COLO668 (cell line): ENCODE results near the gene NKX1-2.
"Not testable (repeated sequence)": the region's sequence is repeated elsewhere in the genome, so short reads cannot be mapped to it uniquely, and the experiment has no call there.

Source experiments
- DNase-seq: peaks from one replicate; lab custom pipeline; 2025; ENCODE audit not compliant: unreplicated experiment; lab: John Stamatoyannopoulos, UW

NKX1-2 gene

DNA sequence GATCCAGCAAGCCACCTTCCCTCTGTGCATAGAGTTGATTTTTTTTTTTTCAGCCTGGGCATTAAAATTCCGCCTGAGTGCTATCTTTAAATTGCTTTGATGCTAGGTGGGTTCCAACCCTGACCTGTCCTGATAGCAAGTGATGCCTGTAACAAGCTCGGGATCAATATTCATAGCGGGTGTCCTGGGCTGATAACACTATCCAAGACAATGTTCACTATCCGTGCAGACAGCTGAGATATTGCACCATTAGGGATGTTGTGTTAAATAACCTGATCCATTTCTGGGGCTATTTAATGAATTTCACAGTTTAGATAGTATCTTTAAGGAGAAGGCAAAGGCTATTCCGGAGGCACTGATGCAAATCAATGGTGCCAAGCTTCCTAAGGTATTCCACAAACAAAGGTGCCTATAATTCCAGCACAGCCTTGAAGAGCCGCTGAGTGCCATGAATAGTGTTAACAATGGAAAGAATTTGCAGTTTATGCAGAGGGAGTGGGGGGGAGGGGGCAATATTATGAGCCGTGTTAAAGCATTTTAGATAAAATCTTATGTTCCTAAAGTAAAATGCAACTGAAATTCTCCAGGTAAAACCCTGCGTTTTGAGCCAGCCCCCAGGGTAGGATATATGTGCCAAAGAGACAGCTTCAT is 4.2 kb upstream of the NKX1-2 start:
- DNase-seq, result no peak

- DNase-seq, result no peak
Observed at GRCh38 chr10:124451276-124451675, 1.4 kb upstream of the NKX1-2 start.

DNA sequence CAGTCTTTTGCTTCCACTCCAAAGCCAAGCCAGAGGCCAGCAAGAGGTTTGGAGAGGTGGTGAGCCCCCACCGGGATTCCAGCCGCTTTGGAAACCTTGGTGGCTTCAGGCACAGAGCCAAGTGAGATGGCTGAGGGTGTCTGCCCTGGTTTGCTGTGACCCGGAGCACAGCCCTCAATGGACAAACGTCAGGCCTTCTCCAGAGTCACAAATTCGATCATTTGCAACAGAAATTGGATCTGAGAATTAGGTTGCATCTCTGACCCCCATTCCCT is 885 bp upstream of the NKX1-2 start:
- no peak for DNase-seq

DNA sequence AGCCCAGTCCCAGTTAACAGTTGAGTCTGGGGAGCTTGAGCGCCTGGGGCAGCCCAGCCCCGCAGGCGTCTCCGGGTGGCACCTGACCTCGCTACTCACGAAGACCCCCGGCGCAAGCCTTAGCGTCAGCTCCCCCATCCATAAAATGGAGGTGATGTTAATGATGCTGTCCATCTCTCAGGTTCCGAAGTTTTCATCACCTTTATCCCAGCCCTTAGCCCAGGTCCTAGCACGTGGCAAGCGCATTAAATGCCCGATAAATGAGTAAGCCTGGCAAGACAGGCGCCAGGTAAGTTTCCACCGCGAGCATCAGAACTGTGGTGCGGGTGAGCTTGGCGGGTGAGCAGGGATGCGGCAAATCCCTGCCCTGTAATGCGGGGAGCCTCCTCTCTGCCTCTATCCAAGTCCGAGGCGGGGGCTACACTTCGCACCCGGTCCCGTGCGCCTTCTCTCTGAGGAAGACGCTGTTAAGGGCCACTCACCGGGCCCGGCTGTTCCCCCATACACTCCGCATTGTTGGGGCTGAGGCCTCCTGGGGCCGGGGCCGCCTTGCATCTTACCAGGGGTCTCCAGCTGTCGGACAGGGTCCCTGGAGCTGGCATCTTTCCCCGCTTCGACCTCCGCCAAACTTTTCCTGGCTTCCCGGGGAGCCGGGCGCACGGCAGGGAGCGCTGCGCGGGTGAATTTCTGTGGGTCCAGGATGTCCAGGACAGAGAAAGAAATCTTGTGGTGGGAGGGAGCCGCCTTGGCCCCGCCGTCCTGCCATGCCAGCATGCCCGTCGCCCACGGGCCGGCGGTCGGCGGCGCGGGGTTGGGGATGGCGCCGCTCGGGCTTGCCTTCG is 444 bp downstream of the NKX1-2 start:
- no peak for DNase-seq

- peak; percentile 15 for DNase-seq
Observed at GRCh38 chr10:124448696-124449169, 1.1 kb downstream of the NKX1-2 start.

GRCh38 chr10:124447751-124448466 is 1.9 kb downstream of the NKX1-2 start:
- peak; percentile 58 for DNase-seq

GRCh38 chr10:124446830-124447750 is 2.7 kb downstream of the NKX1-2 start:
- no peak for DNase-seq

- DNase-seq, result not testable (repeated sequence)
Observed at GRCh38 chr10:124441694-124442093, 8.1 kb downstream of the NKX1-2 start.

DNA sequence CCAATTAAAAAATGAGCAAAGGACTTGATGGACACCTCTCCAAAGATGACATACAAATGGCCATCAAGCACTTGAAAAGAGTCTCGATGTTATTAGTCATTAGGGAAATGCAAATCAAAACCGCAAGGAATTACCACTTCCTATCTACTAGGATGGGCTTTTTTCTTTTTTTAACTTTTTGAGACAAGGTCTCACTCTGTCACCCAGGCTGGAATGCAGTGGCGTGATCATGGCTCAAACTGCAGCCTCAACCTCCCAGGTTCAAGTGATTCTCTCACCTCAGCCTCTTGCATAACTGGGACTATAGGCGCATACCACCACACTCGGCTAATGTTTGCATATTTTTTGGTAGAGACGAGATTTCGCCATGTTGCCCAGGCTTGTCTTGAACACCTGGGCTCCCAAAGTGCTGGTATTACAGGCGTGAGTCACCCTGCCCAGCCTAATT is 13.6 kb downstream of the NKX1-2 start:
- no peak for DNase-seq

- DNase-seq, result not testable (repeated sequence)
Observed at GRCh38 chr10:124435683-124436082, 14.2 kb downstream of the NKX1-2 start.

- DNase-seq, result no peak
Observed at GRCh38 chr10:124433461-124433860, 16.4 kb downstream of the NKX1-2 start.

DNA sequence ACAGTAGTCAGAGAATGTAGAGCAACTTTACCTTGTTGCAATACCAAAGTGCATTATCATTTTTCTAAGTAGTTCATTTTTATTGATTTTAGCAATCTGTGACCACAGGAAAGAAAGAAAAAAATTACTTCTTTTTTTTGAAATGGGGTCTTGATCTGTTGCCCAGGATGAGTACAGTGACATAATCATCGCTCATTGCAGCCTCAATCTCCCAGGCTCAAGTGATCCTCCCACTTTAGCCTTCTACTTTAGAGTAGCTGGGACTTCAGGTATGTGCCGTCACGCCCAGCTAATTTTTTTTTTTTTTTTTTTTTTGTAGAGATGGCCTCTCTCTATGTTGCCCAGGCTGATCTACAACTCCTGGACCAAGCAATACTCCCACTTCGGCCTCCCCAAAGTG is 19.8 kb downstream of the NKX1-2 start:
- no peak for DNase-seq

- no peak for DNase-seq
Observed at GRCh38 chr10:124429576-124429975, 20.3 kb downstream of the NKX1-2 start.

GRCh38 chr10:124428207-124428777 is 21.5 kb downstream of the NKX1-2 start:
- no peak for DNase-seq

DNA sequence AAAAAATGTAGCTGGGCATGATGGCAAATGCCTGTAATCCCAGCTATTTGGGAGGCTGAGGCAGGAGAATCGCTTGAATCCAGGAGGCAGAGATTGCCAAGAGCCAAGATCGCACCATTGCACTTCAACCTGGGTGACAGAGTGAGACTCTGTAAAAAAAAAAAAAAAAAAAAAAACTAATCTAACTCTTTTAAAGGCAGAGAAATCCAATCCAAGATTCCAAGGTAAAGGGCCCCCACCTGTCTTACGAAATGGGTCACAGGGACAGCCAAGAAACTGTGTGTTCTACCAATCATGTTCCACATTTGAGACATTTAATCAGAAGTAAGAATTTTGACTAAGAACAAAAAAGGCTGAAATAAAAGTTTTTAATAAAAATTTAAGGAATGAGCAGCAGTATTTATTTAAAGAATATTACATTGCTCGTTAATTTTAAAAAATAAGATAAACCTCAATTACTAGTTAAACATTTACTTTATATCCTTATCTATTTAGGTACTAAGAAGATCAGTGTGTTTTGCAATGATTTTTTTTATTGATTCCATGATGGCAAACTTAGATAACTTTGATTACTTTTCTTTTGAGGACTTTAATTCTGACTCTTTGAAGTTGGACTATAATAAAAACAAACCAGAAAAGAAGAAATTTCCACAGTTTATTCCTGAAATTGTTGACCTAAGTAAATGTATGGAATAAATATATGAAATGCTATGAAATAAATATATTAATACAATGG is 24.4 kb downstream of the NKX1-2 start:
- no peak for DNase-seq

- no peak for DNase-seq
Observed at GRCh38 chr10:124423813-124424212, 26.0 kb downstream of the NKX1-2 start.

DNA sequence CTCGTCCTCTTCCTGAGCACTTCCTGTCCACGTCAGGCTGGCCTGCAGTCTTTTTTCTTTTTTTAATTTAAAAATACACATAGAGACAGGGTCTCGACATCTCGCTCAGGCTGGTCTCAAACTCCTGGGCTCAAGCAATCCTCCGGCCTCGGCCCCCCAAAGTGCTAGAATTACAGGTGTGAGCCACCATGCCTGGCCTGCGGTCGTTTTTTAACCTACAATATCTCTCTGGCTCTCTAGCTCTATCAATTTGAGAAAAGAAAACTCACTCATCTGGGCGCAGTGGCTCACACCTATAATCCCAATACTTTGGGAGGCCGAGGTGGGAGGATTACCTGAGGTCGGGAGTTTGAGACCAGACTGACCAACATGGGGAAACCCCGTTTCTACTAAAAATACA is 27.1 kb downstream of the NKX1-2 start:
- DNase-seq, result no peak

DNA sequence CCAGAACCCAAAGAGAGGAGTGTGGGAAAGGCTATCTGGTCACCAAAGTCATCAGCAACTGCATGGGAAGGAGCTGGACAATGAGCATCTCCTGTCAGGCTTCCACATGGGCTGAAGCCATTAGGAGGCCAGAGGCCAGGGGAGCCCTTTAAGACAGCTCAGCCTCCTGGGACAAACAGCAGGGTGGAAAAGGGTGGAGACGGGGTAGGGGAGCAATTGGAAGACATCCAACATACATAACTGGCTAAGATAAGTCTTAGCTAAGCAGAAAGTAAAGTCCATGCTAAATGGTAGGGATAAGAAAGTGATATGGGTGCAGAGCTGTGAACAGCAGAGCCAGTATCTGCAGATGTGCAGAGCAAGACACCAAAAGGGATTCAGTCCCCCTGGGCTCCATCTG is 29.6 kb downstream of the NKX1-2 start:
- DNase-seq, result no peak

DNA sequence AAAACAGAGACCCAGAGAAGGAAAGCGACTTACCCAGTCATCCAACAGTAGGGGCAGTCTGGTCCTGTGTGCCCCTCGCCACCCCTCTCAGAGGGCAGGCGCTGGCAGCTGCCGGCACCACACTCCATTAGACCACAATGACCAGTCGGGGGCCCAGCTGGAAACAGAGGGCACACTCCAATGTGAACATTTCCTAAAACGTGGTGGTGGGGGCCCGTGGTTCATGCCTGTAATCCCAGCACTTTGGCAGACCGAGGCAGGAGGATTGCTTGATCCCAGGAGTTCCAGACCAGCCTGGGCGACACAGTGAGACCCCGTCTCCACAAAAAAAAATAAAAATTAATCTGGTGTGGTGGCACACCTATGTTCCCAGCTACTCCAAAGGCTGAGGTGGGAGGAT is 30.2 kb downstream of the NKX1-2 start:
- DNase-seq, result no peak
